Liver (tissue), 3 donors: ENCODE data around the gene SYT2.
"Not testable (repeated sequence)": the region's sequence is repeated elsewhere in the genome, so short reads cannot be mapped to it uniquely, and the experiment has no call there.

Experiments
- ATF3 ChIP-seq: IDR thresholded peaks from 2 replicates; pipeline ENCODE4 v1.6.1; 2016; ENCODE audit warnings: antibody characterized with exemption
- CTCF ChIP-seq: fragments of 150-350 bp; IDR thresholded peaks from 2 replicates; pipeline ENCODE4 v1.5.1; 2017; ENCODE audit warnings: improper control_type of control experiment, low read depth, low read length; ENCODE audit not compliant: missing input control
- EGR1 ChIP-seq, 2 donors: IDR thresholded peaks; 2 replicates each; pipeline ENCODE4 v1.6.1; 2016 to 2018; ENCODE audit warnings: antibody characterized with exemption in 2 of 2, low read depth in 2 of 2
- FOXA2 ChIP-seq: IDR thresholded peaks from 2 replicates; pipeline ENCODE4 v1.6.1; 2016; ENCODE audit warnings: antibody characterized with exemption
- GABPA ChIP-seq, 2 donors: IDR thresholded peaks in 1 of 2; conservative IDR thresholded peaks in 1 of 2; 2 replicates each; pipeline ENCODE4 v1.6.1; 2016; ENCODE audit warnings: antibody characterized with exemption in 2 of 2, mild to moderate bottlenecking in 1 of 2, moderate library complexity in 1 of 2
- MAX ChIP-seq: IDR thresholded peaks from 2 replicates; pipeline ENCODE4 v1.6.1; 2016; ENCODE audit warnings: antibody characterized with exemption
- ZBTB33 ChIP-seq: IDR thresholded peaks from 2 replicates; pipeline ENCODE4 v1.6.1; 2016; ENCODE audit warnings: antibody characterized with exemption
- donor health status: healthy.
- donor health status: healthy.

- not testable (repeated sequence) for TF ChIP-seq MAX; ZBTB33; CTCF; GABPA (IDR thresholded peaks at IDR 0.05 in 1 of 2, conservative IDR thresholded peaks at IDR 0.05 in 1 of 2); ATF3; FOXA2; EGR1 (IDR thresholded peaks at IDR 0.05; ENCODE audit: low read depth in 2 of 2)
Measured at GRCh38 chr1:202615208-202615500, 95.1 kb downstream of the SYT2 start.
